Mucosa of rectum (tissue), 2 donors: ENCODE measurements around the gene PAX7.

Source experiments
- H3K27ac ChIP-seq, 2 donors: one replicate each; pipeline ENCODE4 v1.7.0; 2013; ENCODE audit warnings: inconsistent platforms in 2 of 2, low read depth in 2 of 2, low read length in 2 of 2
- H3K27me3 ChIP-seq, 2 donors: one replicate each; pipeline ENCODE4 v1.7.0; 2013; ENCODE audit warnings: low read length in 2 of 2; ENCODE audit not compliant: control insufficient read depth in 2 of 2, insufficient read depth in 2 of 2
- H3K36me3 ChIP-seq, 2 donors: one replicate each; pipeline ENCODE4 v1.7.0; 2013; ENCODE audit warnings: low read length in 2 of 2; ENCODE audit not compliant: control insufficient read depth in 2 of 2, insufficient read depth in 2 of 2
- H3K4me1 ChIP-seq, 2 donors: one replicate each; pipeline ENCODE4 v1.7.0; 2013; ENCODE audit warnings: low read length in 2 of 2, mild to moderate bottlenecking in 1 of 2; ENCODE audit not compliant: control insufficient read depth in 2 of 2, insufficient read depth in 2 of 2
- H3K4me3 ChIP-seq, 2 donors: one replicate each; pipeline ENCODE4 v1.7.0; 2013; ENCODE audit warnings: low read length in 2 of 2
- H3K9ac ChIP-seq, 2 donors: one replicate each; pipeline ENCODE4 v1.7.0; 2013; ENCODE audit warnings: low read length in 2 of 2, low read depth in 1 of 2, mild to moderate bottlenecking in 1 of 2
- H3K9me3 ChIP-seq, 2 donors: one replicate each; pipeline ENCODE4 v1.7.0; 2013; ENCODE audit warnings: low read length in 2 of 2; ENCODE audit not compliant: control insufficient read depth in 2 of 2
- donor health status: healthy.
- donor health status: Normal muscosa, but diverticular disease.

PAX7 gene

GRCh38 chr1:18599704-18600103, 30.9 kb upstream of the PAX7 start:
- Histone ChIP-seq H3K36me3 (no peaks in the 10 kb centered on the region), H3K4me1 (peaks cover 0 to 4% of the 10 kb centered on the region in 2 donors), H3K27ac (no peak overlapping the region), H3K4me3 (no peak overlapping the region), H3K9ac (no peak overlapping the region), H3K27me3 (peaks cover 4 to 15% of the 10 kb centered on the region in 2 donors), H3K9me3 (no peaks in the 10 kb centered on the region)

- no peaks in the 10 kb centered on the region for H3K9me3 ChIP-seq
- H3K9ac ChIP-seq = no peak overlapping the region
- no peak overlapping the region for H3K27ac ChIP-seq
- peaks cover 0 to 4% of the 10 kb centered on the region in 2 donors for H3K4me1 ChIP-seq
- peaks cover 11 to 13% of the 10 kb centered on the region in 2 donors for H3K27me3 ChIP-seq
- no peaks in the 10 kb centered on the region for H3K36me3 ChIP-seq
- H3K4me3 ChIP-seq = no peak overlapping the region
Observed at GRCh38 chr1:18602533-18603211, 28.0 kb upstream of the PAX7 start.

GRCh38 chr1:18603212-18603852, 27.3 kb upstream of the PAX7 start:
- no peak overlapping the region for H3K27ac ChIP-seq
- H3K36me3 ChIP-seq = no peaks in the 10 kb centered on the region
- H3K4me1 ChIP-seq = peaks cover 0 to 4% of the 10 kb centered on the region in 2 donors
- H3K9me3 ChIP-seq = no peaks in the 10 kb centered on the region
- H3K9ac ChIP-seq = no peak overlapping the region
- H3K4me3 ChIP-seq = no peak overlapping the region
- H3K27me3 ChIP-seq = peaks cover 11 to 13% of the 10 kb centered on the region in 2 donors

- Histone ChIP-seq H3K9me3 (no peaks in the 10 kb centered on the region), H3K9ac (no peak overlapping the region), H3K4me1 (no peaks in the 10 kb centered on the region), H3K27me3 (peaks cover 9 to 11% of the 10 kb centered on the region in 2 donors), H3K27ac (no peak overlapping the region), H3K36me3 (no peaks in the 10 kb centered on the region), H3K4me3 (no peak overlapping the region)
Observed at GRCh38 chr1:18606443-18607288, 24.0 kb upstream of the PAX7 start.

DNA sequence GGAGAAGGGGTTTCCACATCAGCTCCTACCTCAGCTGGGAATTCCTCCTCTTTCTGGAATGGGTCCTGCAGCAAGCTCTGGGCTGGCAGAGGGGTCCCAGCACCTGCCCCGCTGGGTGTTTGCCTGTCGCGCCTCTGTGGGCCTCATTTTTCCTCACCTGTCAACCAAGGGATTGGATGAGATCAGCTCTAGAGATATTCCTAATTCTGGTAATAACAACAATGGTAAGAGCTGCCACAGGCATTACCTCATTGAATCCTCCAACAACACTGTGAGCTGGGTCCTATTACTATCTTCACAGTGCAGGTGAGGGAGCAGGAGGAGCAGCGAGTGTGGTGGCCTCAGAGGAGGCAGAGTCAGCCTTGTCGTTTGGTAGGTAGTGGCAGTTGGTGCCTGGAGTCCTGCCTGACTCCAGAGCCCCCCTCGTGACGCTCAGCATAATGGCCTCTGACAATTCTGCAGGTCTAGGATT, 23.3 kb upstream of the PAX7 start:
- Histone ChIP-seq H3K9ac (no peak overlapping the region), H3K27ac (no peak overlapping the region), H3K4me3 (no peak overlapping the region), H3K27me3 (peaks cover 10 to 11% of the 10 kb centered on the region in 2 donors), H3K36me3 (no peaks in the 10 kb centered on the region), H3K4me1 (no peaks in the 10 kb centered on the region), H3K9me3 (no peaks in the 10 kb centered on the region)

DNA sequence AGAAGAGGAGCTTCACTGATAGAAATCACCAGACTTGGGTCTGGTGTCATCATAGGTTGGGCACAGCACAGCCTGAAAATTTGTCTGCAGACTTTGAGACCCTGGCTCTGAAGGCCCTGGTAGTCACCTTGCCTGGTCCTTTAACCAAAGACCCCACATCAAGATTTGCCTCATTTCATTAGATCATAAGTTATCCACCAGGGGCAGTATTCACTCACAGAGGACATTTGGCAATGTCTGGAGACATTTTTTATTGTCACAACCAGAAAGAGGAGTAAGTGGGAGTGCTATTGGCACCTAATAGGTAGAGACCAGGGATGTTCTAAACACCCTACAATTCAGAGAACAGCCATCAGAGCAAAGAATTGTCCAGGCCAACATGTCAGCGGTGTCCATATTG, 22.1 kb upstream of the PAX7 start:
- Histone ChIP-seq H3K36me3 (no peaks in the 10 kb centered on the region), H3K4me3 (no peak overlapping the region), H3K9ac (no peak overlapping the region), H3K9me3 (no peaks in the 10 kb centered on the region), H3K4me1 (no peaks in the 10 kb centered on the region), H3K27me3 (peaks cover 7 to 14% of the 10 kb centered on the region in 2 donors), H3K27ac (no peak overlapping the region)

DNA sequence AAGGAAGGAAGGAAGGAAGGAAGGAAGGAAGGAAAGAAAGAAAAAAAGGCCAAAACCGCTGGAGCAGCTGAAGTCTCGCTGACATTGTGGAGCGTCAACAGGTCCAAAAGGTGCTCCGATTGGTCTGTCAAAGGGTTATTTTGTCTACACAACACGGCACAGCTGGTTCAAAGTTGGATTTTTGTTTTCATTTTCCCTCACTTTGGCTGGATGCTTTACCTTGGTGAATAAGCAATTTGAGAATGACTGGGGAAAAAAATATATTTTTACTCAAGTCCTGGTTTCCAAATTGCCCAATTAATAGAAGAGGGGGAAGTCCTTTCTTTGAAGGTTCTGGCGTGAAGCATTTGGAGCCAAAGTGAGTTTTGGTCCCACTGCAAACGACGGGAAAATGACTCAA, 19.3 kb upstream of the PAX7 start:
- Histone ChIP-seq H3K27ac (no peak overlapping the region), H3K4me1 (no peaks in the 10 kb centered on the region), H3K9ac (no peak overlapping the region), H3K9me3 (no peaks in the 10 kb centered on the region), H3K36me3 (no peaks in the 10 kb centered on the region), H3K4me3 (no peak overlapping the region), H3K27me3 (peaks cover 10 to 14% of the 10 kb centered on the region in 2 donors)

GRCh38 chr1:18612073-18612472, 18.6 kb upstream of the PAX7 start:
- Histone ChIP-seq H3K4me3 (no peak overlapping the region), H3K4me1 (no peaks in the 10 kb centered on the region), H3K9ac (no peak overlapping the region), H3K9me3 (no peaks in the 10 kb centered on the region), H3K27me3 (peaks cover 10% of the 10 kb centered on the region in 2 donors), H3K36me3 (no peaks in the 10 kb centered on the region), H3K27ac (no peak overlapping the region)

- Histone ChIP-seq H3K9me3 (no peaks in the 10 kb centered on the region), H3K36me3 (no peaks in the 10 kb centered on the region), H3K4me1 (no peaks in the 10 kb centered on the region), H3K27me3 (peaks cover 7 to 10% of the 10 kb centered on the region in 2 donors), H3K4me3 (no peak overlapping the region), H3K9ac (no peak overlapping the region), H3K27ac (no peak overlapping the region)
Observed at GRCh38 chr1:18614069-18614735, 16.4 kb upstream of the PAX7 start.
